Measurements from ENCODE around the gene PTPN14.
"Not testable (repeated sequence)": the region's sequence is repeated elsewhere in the genome, so short reads cannot be mapped to it uniquely, and the experiment has no call there.

The PTPN14 gene

GRCh38 chr1:214506972-214507431, 44.4 kb downstream of the PTPN14 start:
- no peak for DNase-seq

- no peak for DNase-seq
Measured at GRCh38 chr1:214505134-214505533, 46.3 kb downstream of the PTPN14 start.

DNA sequence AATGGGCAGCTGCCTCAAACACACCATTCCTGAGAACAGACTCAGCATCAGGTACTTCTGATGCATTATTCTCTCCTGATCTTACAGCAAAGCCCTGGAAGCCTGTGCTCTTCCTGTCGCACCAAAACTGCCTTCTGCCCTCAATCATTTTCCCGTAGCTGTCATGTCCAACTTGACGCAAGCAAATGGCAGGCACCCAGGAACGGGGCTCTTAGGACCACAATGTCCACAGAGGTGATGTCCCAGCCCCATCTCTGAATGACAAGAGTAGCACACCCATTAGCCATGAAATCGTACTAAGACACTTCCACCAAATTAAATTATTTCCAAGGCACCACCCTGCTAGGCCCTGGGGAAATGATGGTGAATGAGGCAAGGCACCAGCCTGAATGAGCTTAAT, 47.1 kb downstream of the PTPN14 start:
- no peak for DNase-seq

DNA sequence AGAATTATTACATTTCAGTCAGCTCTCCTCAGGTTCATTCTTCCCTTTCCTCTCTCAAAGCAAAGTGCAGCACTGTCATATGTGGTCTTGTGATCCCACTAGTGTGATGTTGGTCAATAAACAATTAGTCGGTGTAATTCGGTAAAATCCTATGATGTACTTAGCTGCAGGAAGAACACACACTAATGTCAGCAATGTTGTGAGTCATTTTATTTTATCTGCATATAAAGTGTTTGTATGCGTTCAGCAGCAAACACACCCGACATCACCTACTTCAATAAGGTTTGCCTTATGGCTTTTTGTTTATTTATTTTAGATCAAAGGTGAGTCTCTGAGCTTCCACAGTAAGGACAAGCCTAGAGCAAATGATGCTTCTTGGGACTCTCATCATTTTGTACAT, 47.8 kb downstream of the PTPN14 start:
- DNase-seq, result no peak

DNA sequence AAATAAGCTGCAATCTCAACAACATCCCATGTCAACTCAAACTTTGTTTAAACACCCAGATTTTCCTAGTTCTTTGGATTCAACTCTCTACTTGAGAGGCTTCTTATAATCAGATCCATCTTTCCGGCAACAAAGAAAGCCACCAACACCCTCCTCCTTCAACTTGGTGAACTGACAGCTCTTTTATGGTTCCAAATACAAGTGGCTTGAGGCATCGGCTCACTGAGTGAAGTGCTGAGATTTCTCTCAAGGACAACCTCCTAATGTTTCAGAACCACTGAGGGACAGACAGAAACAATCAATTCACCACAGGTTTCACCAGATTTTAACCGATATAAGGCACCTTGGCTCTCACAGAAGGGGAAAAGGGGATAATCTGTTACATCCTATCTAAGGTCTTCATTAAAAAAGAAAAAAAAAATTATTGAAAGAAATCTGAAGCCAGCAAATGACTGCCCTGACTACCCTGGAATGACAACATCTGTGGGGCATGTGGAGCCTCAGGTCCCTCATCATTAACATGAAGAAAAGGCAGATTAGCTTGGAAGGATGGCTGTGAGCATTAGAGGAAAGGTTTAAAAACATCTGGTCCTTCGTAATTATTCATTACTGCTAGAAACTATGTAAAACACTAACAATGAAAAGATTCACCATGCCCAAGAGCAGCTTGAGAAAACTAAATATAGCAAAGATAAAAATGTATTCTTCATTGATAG, 50.9 kb downstream of the PTPN14 start:
- DNase-seq, result peak; percentile 34

DNA sequence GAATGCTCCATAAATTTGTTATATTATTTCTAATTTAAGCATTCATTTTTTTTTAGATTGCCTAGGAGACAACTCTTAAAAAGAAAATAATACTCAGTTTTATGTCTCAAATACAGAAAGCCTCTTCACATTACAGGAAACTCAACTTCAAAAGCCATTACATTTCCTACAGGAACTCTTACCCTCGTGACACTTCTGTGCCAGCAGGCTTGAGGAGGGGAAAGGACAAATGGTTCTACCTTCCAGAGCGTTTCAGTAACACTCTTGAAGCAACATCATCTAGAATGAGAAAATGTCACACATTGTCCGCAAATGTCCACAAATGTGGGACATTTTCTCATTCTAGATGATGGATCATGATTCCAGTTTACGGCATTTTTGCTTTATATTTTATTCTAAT, 51.7 kb downstream of the PTPN14 start:
- DNase-seq, result no peak

DNA sequence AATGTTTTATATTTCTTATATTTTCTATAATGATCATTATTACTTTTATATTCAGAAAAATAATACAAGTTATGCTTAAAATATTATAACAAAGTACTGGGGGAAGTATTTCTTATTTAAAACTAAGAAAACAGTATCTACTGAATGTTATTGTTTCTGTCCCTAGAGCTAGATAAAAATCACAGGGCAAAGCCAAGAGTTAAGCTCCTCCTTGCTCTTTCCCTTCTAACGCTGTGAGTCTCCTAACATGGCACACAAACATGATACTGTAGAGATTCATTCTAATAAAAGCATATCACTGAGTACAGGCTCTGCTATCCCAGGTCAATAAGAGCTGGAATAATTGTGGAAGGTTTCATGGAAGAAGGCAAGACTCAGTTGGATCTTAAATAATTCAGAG, 53.4 kb downstream of the PTPN14 start:
- no peak for DNase-seq

GRCh38 chr1:214496126-214496525, 55.3 kb downstream of the PTPN14 start:
- DNase-seq, result no peak

DNA sequence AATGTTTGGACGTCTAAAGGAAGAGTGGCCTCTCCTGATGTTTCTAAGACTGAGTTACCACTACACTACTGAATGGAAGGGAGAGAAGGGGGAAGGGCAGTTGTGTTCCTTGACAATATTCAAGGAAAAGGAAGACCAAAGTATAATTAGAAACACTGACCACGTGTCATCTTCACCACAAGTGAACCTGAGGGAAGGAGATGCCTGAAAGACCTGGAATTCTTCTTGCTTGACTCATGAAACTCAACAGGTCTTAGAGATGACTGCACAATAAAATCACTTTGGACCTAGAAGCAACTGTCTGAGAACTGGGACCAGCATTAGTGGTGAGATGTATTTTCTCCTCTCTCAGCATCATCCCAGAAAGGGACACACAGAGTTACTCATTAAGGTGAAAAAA, 56.7 kb downstream of the PTPN14 start:
- peak; percentile 50 for DNase-seq

DNA sequence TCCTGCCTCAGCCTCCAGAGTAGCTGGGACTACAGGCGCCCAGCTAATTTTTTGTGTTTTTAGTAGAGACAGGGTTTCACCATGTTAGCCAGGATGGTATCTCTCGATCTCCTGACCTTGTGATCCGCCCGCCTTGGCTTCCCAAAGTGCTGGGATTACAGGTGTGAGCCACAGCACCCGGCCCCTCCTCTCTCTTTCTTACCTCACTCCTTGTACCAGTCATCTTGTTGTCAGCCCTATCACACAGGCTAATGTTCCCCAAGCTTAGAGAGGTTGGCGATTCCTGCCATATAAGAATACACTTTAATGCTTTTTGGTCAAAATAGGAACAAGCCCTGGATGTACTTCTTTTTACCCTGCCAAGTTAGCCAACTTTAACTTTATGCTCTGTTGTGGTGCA, 57.2 kb downstream of the PTPN14 start:
- not testable (repeated sequence) for DNase-seq

GRCh38 chr1:214493126-214493796, 58.1 kb downstream of the PTPN14 start:
- peak; percentile 31 for DNase-seq

GRCh38 chr1:214492401-214493075, 58.9 kb downstream of the PTPN14 start:
- DNase-seq, result no peak

- no peak for DNase-seq
Measured at GRCh38 chr1:214491468-214492146, 59.8 kb downstream of the PTPN14 start.

GRCh38 chr1:214485151-214485550, 66.3 kb downstream of the PTPN14 start:
- DNase-seq, result no peak

- not testable (repeated sequence) for DNase-seq
Measured at GRCh38 chr1:214483180-214483579, 68.2 kb downstream of the PTPN14 start.

- not testable (repeated sequence) for DNase-seq
Measured at GRCh38 chr1:214481983-214482634, 69.3 kb downstream of the PTPN14 start.

DNA sequence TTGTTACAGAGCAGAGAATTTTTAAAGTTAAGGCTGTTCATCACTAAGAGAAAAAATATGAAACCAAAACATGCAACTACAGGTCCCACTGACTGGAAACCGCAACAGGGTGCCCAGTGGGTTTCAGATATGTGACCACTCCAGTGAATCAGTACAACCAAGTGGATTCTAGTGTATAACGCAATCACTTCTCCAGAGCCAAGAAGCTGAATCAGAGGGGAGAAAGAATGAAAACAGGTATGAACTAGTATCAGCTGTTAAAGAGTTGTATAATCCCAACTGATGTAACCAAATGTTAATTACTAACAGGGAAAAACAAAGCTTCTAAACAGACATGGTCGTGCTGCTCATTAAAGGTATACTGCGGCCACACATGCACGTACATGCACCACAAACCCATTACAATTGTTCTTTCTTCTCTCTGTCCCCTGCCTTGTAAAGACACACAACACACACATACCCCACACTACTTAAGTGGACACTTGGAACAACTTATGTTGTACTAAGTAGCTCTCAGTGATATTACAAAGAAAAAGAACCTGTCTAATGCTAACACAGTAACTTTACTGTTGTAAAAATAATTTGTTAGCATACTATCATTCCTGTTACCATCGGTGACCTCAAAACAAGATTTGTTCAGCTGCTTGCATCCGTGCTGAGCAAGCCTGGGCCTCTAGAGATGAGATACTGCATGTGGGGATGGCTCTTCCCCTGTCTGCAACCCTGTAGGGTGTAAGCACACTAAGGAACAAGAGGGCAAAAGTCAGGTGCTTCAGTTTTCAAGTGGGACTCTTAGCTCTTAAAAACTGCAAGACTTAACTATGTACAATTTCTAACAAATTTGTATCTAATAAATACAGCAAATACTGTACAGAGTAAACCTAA, 74.2 kb downstream of the PTPN14 start:
- DNase-seq, result peak; percentile 91

- no peak for DNase-seq
Measured at GRCh38 chr1:214476229-214476985, 75.0 kb downstream of the PTPN14 start.

DNA sequence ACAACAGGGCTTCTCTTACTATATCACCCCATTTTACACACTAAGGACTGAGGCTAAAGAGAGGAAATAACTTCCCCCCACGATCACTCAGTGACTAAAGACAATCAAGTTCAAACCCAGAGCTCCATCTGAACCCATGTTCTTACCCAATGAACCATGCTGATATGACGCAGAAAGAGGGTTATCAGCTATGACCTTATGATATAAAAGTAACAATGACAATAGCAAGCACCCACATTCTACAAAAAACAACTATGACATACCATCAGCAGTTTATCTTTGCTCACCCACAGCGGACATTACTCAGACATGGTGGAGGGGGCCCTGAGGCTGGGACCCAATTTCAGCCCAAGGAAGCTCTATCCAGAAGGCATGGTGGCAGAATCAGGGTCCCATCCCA, 75.7 kb downstream of the PTPN14 start:
- DNase-seq, result no peak

GRCh38 chr1:214475331-214475730, 76.1 kb downstream of the PTPN14 start:
- no peak for DNase-seq

GRCh38 chr1:214474467-214474866, 76.9 kb downstream of the PTPN14 start:
- no peak for DNase-seq
